ENCODE measurements around the gene RNF114. TPM values are rescaled to one million over a fixed set of nuclear protein-coding genes. Genes with fewer than 3 reads are reported as not detected.

Gene RNF114
- total and polyA plus RNA-seq, 10 of the 15 experiments (the other 5 are each of a cell fraction or from before 2014, with no cell fraction given): 28.0 to 82.3 (median 47.2) TPM

DNA sequence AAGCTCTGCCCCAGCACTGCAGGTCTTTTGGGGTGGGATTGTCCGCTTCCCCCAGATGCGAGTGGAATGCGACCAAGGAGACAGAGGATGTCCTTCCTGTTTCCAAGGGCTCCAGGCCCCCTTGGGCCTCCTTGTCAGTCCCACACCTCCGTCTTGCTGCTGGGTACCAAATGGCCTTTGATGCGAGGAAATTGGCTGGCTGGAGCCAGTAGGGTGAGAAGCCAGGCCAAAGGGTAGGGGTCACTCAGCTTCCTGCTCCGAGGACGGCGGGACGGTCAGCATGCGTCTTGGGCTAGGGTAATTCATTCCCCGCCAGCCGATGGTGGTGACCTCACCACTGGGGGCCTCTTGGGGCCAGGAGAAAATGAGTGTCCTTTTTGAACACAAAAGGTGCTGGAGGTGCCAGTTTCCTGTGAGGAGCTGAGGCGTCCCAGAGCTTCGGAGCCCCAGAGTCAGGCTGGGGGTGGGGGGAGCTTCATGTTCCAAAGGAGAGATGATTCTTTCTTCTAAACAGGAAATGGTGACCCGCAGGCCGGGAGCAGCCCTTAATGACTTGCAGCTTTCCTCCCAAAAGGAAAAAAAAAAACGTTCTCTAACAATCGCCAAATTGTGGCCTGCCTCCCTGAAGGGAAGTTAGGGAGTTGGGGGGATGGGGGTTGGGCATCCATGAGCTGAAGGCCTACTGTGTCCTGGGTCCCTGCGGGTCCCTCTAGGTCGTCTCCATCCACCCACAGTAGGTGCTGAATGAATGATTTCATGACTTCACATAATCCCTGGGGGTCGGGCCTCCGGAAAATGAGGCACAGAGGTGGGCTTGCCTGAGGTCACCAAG, 53.3 kb downstream of the RNF114 start:
- no peaks in the 10 kb centered on the region for H3K27me3 ChIP-seq (replicated peaks in 1 of 2; ENCODE audit: control insufficient read depth in 2 of 2, insufficient read depth in 2 of 2, low read length in 1 of 2)
- FAIRE-seq (no peak), DNase-seq (ENCODE audit: low read depth, low spot score) (no peak), ATAC-seq (no peak)
- no peaks in the 10 kb centered on the region for H3K79me2 ChIP-seq (ENCODE audit: control insufficient read depth, insufficient read depth, low read length)
- H3K27ac ChIP-seq (ENCODE audit: control insufficient read depth, insufficient read depth): no peak overlapping the region
- H2AFZ ChIP-seq (ENCODE audit: control insufficient read depth, low read depth, low read length): no peak overlapping the region
- intact Hi-C loops (cut with micrococcal nuclease; ENCODE audit: unreplicated experiment) (no loop called here), in situ Hi-C loops (cut with MboI) (no loop called here)
- WGBS (ENCODE audit: insufficient coverage, insufficient replicate concordance, low lambda C conversion rate, missing lambda C conversion rate): 44% methylated on average over 22 of the region's 22 CpGs
- ChIA-PET RAD21 (ENCODE audit: unreplicated experiment) (interaction anchor here (0.6 to 1.8 kb wide), 3 partner anchors 80 to 82 kb away, joined by 3 to 9 read pairs (median 4); no protein-coding TSS in a partner anchor), POLR2A (interaction anchor here (1.2 kb wide), 1 partner anchor 16 kb away, joined by 3 read pairs; no protein-coding TSS in a partner anchor), SMC1A (ENCODE audit: uncharacterized antibody, unreplicated experiment) (interaction anchor here (0.6 to 2.3 kb wide), 3 partner anchors 79 to 96 kb away, joined by 4 to 10 read pairs (median 6); no protein-coding TSS in a partner anchor), CTCF (interaction anchor here (0.7 to 2.6 kb wide), 4 partner anchors 8 to 82 kb away, joined by 4 to 18 read pairs (median 8); no protein-coding TSS in a partner anchor)
- no TSS peak for BruUV-seq (replicated peaks)
- H3K4me2 ChIP-seq (ENCODE audit: control insufficient read depth, insufficient read depth): no peak overlapping the region
- no peaks in the 10 kb centered on the region for H4K20me1 ChIP-seq (ENCODE audit: control insufficient read depth, insufficient read depth)
- no peaks in the 10 kb centered on the region for H3K9me3 ChIP-seq (replicated peaks; ENCODE audit: control insufficient read depth, insufficient read depth, low read length)
- peaks cover 2% of the 10 kb centered on the region; the same call in 1 of the 2 replicates for H3K4me1 ChIP-seq (ENCODE audit: control insufficient read depth, insufficient read depth, low read length)
- no peaks in the 10 kb centered on the region for H3K36me3 ChIP-seq (ENCODE audit: control insufficient read depth in 2 of 2, insufficient read depth in 2 of 2, low read length in 1 of 2)
- H3K9ac ChIP-seq (ENCODE audit: control insufficient read depth, insufficient read depth, low read length): no peak overlapping the region
- no peak overlapping the region for H3K4me3 ChIP-seq
- TF ChIP-seq, protein P1, sequence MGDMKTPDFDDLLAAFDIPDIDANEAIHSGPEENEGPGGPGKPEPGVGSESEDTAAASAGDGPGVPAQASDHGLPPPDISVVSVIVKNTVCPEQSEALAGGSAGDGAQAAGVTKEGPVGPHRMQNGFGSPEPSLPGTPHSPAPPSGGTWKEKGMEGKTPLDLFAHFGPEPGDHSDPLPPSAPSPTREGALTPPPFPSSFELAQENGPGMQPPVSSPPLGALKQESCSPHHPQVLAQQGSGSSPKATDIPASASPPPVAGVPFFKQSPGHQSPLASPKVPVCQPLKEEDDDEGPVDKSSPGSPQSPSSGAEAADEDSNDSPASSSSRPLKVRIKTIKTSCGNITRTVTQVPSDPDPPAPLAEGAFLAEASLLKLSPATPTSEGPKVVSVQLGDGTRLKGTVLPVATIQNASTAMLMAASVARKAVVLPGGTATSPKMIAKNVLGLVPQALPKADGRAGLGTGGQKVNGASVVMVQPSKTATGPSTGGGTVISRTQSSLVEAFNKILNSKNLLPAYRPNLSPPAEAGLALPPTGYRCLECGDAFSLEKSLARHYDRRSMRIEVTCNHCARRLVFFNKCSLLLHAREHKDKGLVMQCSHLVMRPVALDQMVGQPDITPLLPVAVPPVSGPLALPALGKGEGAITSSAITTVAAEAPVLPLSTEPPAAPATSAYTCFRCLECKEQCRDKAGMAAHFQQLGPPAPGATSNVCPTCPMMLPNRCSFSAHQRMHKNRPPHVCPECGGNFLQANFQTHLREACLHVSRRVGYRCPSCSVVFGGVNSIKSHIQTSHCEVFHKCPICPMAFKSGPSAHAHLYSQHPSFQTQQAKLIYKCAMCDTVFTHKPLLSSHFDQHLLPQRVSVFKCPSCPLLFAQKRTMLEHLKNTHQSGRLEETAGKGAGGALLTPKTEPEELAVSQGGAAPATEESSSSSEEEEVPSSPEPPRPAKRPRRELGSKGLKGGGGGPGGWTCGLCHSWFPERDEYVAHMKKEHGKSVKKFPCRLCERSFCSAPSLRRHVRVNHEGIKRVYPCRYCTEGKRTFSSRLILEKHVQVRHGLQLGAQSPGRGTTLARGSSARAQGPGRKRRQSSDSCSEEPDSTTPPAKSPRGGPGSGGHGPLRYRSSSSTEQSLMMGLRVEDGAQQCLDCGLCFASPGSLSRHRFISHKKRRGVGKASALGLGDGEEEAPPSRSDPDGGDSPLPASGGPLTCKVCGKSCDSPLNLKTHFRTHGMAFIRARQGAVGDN (IDR thresholded peaks at IDR 0.05): no peak
- TF ChIP-seq DPF2 (IDR thresholded peaks at IDR 0.05) (no peak), YBX1 (IDR thresholded peaks at IDR 0.05) (no peak), MEF2A (IDR thresholded peaks at IDR 0.05; ENCODE audit: insufficient read depth, low read depth, low read length) (no peak), TCF3 (IDR thresholded peaks at IDR 0.05; ENCODE audit: borderline replicate concordance, insufficient read depth, low read depth, low read length) (no peak), ASH2L (IDR thresholded peaks at IDR 0.05; ENCODE audit: borderline replicate concordance, low read depth) (no peak), JUND (IDR thresholded peaks at IDR 0.05; ENCODE audit: low read depth, low read length) (no peak)
- TF ChIP-seq, protein P2, sequence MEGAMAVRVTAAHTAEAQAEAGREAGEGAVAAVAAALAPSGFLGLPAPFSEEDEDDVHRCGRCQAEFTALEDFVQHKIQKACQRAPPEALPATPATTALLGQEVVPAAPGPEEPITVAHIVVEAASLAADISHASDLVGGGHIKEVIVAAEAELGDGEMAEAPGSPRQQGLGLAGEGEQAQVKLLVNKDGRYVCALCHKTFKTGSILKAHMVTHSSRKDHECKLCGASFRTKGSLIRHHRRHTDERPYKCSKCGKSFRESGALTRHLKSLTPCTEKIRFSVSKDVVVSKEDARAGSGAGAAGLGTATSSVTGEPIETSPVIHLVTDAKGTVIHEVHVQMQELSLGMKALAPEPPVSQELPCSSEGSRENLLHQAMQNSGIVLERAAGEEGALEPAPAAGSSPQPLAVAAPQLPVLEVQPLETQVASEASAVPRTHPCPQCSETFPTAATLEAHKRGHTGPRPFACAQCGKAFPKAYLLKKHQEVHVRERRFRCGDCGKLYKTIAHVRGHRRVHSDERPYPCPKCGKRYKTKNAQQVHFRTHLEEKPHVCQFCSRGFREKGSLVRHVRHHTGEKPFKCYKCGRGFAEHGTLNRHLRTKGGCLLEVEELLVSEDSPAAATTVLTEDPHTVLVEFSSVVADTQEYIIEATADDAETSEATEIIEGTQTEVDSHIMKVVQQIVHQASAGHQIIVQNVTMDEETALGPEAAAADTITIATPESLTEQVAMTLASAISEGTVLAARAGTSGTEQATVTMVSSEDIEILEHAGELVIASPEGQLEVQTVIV (IDR thresholded peaks at IDR 0.05; ENCODE audit: borderline replicate concordance, partially characterized antibody): no peak
- TF ChIP-seq, protein P3, sequence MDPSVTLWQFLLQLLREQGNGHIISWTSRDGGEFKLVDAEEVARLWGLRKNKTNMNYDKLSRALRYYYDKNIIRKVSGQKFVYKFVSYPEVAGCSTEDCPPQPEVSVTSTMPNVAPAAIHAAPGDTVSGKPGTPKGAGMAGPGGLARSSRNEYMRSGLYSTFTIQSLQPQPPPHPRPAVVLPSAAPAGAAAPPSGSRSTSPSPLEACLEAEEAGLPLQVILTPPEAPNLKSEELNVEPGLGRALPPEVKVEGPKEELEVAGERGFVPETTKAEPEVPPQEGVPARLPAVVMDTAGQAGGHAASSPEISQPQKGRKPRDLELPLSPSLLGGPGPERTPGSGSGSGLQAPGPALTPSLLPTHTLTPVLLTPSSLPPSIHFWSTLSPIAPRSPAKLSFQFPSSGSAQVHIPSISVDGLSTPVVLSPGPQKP (IDR thresholded peaks at IDR 0.05; ENCODE audit: low read depth, low read length): no peak
- TF ChIP-seq, protein P4, sequence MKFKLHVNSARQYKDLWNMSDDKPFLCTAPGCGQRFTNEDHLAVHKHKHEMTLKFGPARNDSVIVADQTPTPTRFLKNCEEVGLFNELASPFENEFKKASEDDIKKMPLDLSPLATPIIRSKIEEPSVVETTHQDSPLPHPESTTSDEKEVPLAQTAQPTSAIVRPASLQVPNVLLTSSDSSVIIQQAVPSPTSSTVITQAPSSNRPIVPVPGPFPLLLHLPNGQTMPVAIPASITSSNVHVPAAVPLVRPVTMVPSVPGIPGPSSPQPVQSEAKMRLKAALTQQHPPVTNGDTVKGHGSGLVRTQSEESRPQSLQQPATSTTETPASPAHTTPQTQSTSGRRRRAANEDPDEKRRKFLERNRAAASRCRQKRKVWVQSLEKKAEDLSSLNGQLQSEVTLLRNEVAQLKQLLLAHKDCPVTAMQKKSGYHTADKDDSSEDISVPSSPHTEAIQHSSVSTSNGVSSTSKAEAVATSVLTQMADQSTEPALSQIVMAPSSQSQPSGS (IDR thresholded peaks at IDR 0.05; ENCODE audit: low read length): no peak
- TF ChIP-seq, protein P5, sequence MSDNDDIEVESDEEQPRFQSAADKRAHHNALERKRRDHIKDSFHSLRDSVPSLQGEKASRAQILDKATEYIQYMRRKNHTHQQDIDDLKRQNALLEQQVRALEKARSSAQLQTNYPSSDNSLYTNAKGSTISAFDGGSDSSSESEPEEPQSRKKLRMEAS (IDR thresholded peaks at IDR 0.05; ENCODE audit: low read depth, low read length): no peak

Measured in GM12878 (cell line).